Measurements from ENCODE around the gene AHCYL2.
"Not testable (repeated sequence)": the region's sequence is repeated elsewhere in the genome, so short reads cannot be mapped to it uniquely, and the experiment has no call there.

The AHCYL2 gene

GRCh38 chr7:129225931-129226572, 1.2 kb downstream of the AHCYL2 start:
- H3K9me3 ChIP-seq (replicated peaks; ENCODE audit: low read length): no peaks in the 10 kb centered on the region
- peak overlapping the region; percentile 76 for H3K9ac ChIP-seq (ENCODE audit: low read depth, low read length)
- peak overlapping the region; percentile 88 for H3K4me3 ChIP-seq (ENCODE audit: low read length)
- no peaks in the 10 kb centered on the region for H3K36me3 ChIP-seq (ENCODE audit: insufficient read depth, low read length)
- peaks cover 10% of the 10 kb centered on the region for H3K4me1 ChIP-seq (ENCODE audit: control insufficient read depth, insufficient read depth, low read length)
- peak overlapping the region; percentile 83 for H3K4me2 ChIP-seq (ENCODE audit: low read length)
- H3K27me3 ChIP-seq (ENCODE audit: control insufficient read depth, insufficient read depth, low read length): peaks cover 3% of the 10 kb centered on the region

GRCh38 chr7:129227646-129228578, 3.1 kb downstream of the AHCYL2 start:
- no peak overlapping the region for H3K4me2 ChIP-seq (ENCODE audit: low read length)
- no peak overlapping the region for H3K9ac ChIP-seq (ENCODE audit: low read depth, low read length)
- H3K4me3 ChIP-seq (ENCODE audit: low read length): no peak overlapping the region
- no peaks in the 10 kb centered on the region for H3K36me3 ChIP-seq (ENCODE audit: insufficient read depth, low read length)
- H3K27me3 ChIP-seq (ENCODE audit: control insufficient read depth, insufficient read depth, low read length): no peaks in the 10 kb centered on the region
- peaks cover 10% of the 10 kb centered on the region for H3K4me1 ChIP-seq (ENCODE audit: control insufficient read depth, insufficient read depth, low read length)
- H3K9me3 ChIP-seq (replicated peaks; ENCODE audit: low read length): no peaks in the 10 kb centered on the region

GRCh38 chr7:129228633-129229032, 3.8 kb downstream of the AHCYL2 start:
- no peak overlapping the region for H3K4me3 ChIP-seq (ENCODE audit: low read length)
- no peak overlapping the region for H3K9ac ChIP-seq (ENCODE audit: low read depth, low read length)
- H3K4me1 ChIP-seq (ENCODE audit: control insufficient read depth, insufficient read depth, low read length): peaks cover 10% of the 10 kb centered on the region
- H3K9me3 ChIP-seq (replicated peaks; ENCODE audit: low read length): no peaks in the 10 kb centered on the region
- H3K4me2 ChIP-seq (ENCODE audit: low read length): no peak overlapping the region
- no peaks in the 10 kb centered on the region for H3K27me3 ChIP-seq (ENCODE audit: control insufficient read depth, insufficient read depth, low read length)
- H3K36me3 ChIP-seq (ENCODE audit: insufficient read depth, low read length): no peaks in the 10 kb centered on the region

- H3K36me3 ChIP-seq (ENCODE audit: insufficient read depth, low read length): no peaks in the 10 kb centered on the region
- H3K9me3 ChIP-seq (replicated peaks; ENCODE audit: low read length): no peaks in the 10 kb centered on the region
Measured at GRCh38 chr7:129231666-129232065, 6.8 kb downstream of the AHCYL2 start.

GRCh38 chr7:129238546-129238945, 13.7 kb downstream of the AHCYL2 start:
- no peaks in the 10 kb centered on the region for H3K9me3 ChIP-seq (replicated peaks; ENCODE audit: low read length)
- H3K36me3 ChIP-seq (ENCODE audit: insufficient read depth, low read length): no peaks in the 10 kb centered on the region
- H3K4me2 ChIP-seq (ENCODE audit: low read length): no peak overlapping the region
- no peaks in the 10 kb centered on the region for H3K27me3 ChIP-seq (ENCODE audit: control insufficient read depth, insufficient read depth, low read length)
- H3K4me1 ChIP-seq (ENCODE audit: control insufficient read depth, insufficient read depth, low read length): no peaks in the 10 kb centered on the region
- H3K9ac ChIP-seq (ENCODE audit: low read depth, low read length): no peak overlapping the region
- no peak overlapping the region for H3K4me3 ChIP-seq (ENCODE audit: low read length)

More at GRCh38 chr7:129231666-129232065, 6.8 kb downstream of the AHCYL2 start:
- Histone ChIP-seq H3K4me3 (ENCODE audit: low read length) (no peak overlapping the region), H3K9ac (ENCODE audit: low read depth, low read length) (no peak overlapping the region), H3K4me2 (ENCODE audit: low read length) (no peak overlapping the region), H3K4me1 (ENCODE audit: control insufficient read depth, insufficient read depth, low read length) (no peaks in the 10 kb centered on the region), H3K27me3 (ENCODE audit: control insufficient read depth, insufficient read depth, low read length) (no peaks in the 10 kb centered on the region)

GRCh38 chr7:129240119-129240820, 15.4 kb downstream of the AHCYL2 start:
- no peaks in the 10 kb centered on the region for H3K9me3 ChIP-seq (replicated peaks; ENCODE audit: low read length)
- no peak overlapping the region for H3K9ac ChIP-seq (ENCODE audit: low read depth, low read length)
- H3K4me2 ChIP-seq (ENCODE audit: low read length): no peak overlapping the region
- H3K4me3 ChIP-seq (ENCODE audit: low read length): no peak overlapping the region
- H3K4me1 ChIP-seq (ENCODE audit: control insufficient read depth, insufficient read depth, low read length): no peaks in the 10 kb centered on the region
- H3K36me3 ChIP-seq (ENCODE audit: insufficient read depth, low read length): no peaks in the 10 kb centered on the region
- no peaks in the 10 kb centered on the region for H3K27me3 ChIP-seq (ENCODE audit: control insufficient read depth, insufficient read depth, low read length)

GRCh38 chr7:129244220-129244619, 19.4 kb downstream of the AHCYL2 start:
- H3K9me3 ChIP-seq (replicated peaks; ENCODE audit: low read length): no peaks in the 10 kb centered on the region
- no peak overlapping the region for H3K4me3 ChIP-seq (ENCODE audit: low read length)
- H3K9ac ChIP-seq (ENCODE audit: low read depth, low read length): no peak overlapping the region
- no peak overlapping the region for H3K4me2 ChIP-seq (ENCODE audit: low read length)
- H3K4me1 ChIP-seq (ENCODE audit: control insufficient read depth, insufficient read depth, low read length): no peaks in the 10 kb centered on the region
- no peaks in the 10 kb centered on the region for H3K36me3 ChIP-seq (ENCODE audit: insufficient read depth, low read length)
- no peaks in the 10 kb centered on the region for H3K27me3 ChIP-seq (ENCODE audit: control insufficient read depth, insufficient read depth, low read length)

GRCh38 chr7:129245533-129245932, 20.7 kb downstream of the AHCYL2 start:
- no peak overlapping the region for H3K9ac ChIP-seq (ENCODE audit: low read depth, low read length)

GRCh38 chr7:129247087-129247486, 22.3 kb downstream of the AHCYL2 start:
- H3K4me1 ChIP-seq (ENCODE audit: control insufficient read depth, insufficient read depth, low read length): no peaks in the 10 kb centered on the region
- H3K4me3 ChIP-seq (ENCODE audit: low read length): no peak overlapping the region
- H3K9me3 ChIP-seq (replicated peaks; ENCODE audit: low read length): no peaks in the 10 kb centered on the region
- H3K4me2 ChIP-seq (ENCODE audit: low read length): no peak overlapping the region
- no peak overlapping the region for H3K9ac ChIP-seq (ENCODE audit: low read depth, low read length)
- H3K36me3 ChIP-seq (ENCODE audit: insufficient read depth, low read length): no peaks in the 10 kb centered on the region
- no peaks in the 10 kb centered on the region for H3K27me3 ChIP-seq (ENCODE audit: control insufficient read depth, insufficient read depth, low read length)

More at GRCh38 chr7:129245533-129245932, 20.7 kb downstream of the AHCYL2 start:
- no peak overlapping the region for H3K4me3 ChIP-seq (ENCODE audit: low read length)
- no peaks in the 10 kb centered on the region for H3K36me3 ChIP-seq (ENCODE audit: insufficient read depth, low read length)
- H3K4me2 ChIP-seq (ENCODE audit: low read length): no peak overlapping the region
- H3K4me1 ChIP-seq (ENCODE audit: control insufficient read depth, insufficient read depth, low read length): no peaks in the 10 kb centered on the region
- no peaks in the 10 kb centered on the region for H3K9me3 ChIP-seq (replicated peaks; ENCODE audit: low read length)
- no peaks in the 10 kb centered on the region for H3K27me3 ChIP-seq (ENCODE audit: control insufficient read depth, insufficient read depth, low read length)

GRCh38 chr7:129252128-129252527, 27.3 kb downstream of the AHCYL2 start:
- Histone ChIP-seq H3K9me3 (replicated peaks; ENCODE audit: low read length) (no peaks in the 10 kb centered on the region), H3K4me1 (ENCODE audit: control insufficient read depth, insufficient read depth, low read length) (no peaks in the 10 kb centered on the region), H3K36me3 (ENCODE audit: insufficient read depth, low read length) (no peaks in the 10 kb centered on the region), H3K9ac (ENCODE audit: low read depth, low read length) (no peak overlapping the region), H3K27me3 (ENCODE audit: control insufficient read depth, insufficient read depth, low read length) (no peaks in the 10 kb centered on the region), H3K4me2 (ENCODE audit: low read length) (no peak overlapping the region), H3K4me3 (ENCODE audit: low read length) (no peak overlapping the region)

GRCh38 chr7:129252603-129253002, 27.8 kb downstream of the AHCYL2 start:
- not testable (repeated sequence) for H3K4me1 ChIP-seq (ENCODE audit: control insufficient read depth, insufficient read depth, low read length); H3K9me3 ChIP-seq (replicated peaks; ENCODE audit: low read length); H3K36me3 ChIP-seq (ENCODE audit: insufficient read depth, low read length); H3K4me2 ChIP-seq (ENCODE audit: low read length); H3K4me3 ChIP-seq (ENCODE audit: low read length); H3K9ac ChIP-seq (ENCODE audit: low read depth, low read length); H3K27me3 ChIP-seq (ENCODE audit: control insufficient read depth, insufficient read depth, low read length)
